K562 (cell line): ENCODE results near the gene MAN2B1. TPM values are rescaled to one million over a fixed set of nuclear protein-coding genes. Genes with fewer than 3 reads are reported as not detected.

Source experiments
- C11orf30 ChIP-seq: fragments of 450-650 bp; IDR thresholded peaks from 2 replicates; pipeline ENCODE4 v1.6.1; 2016; ENCODE audit warnings: low read depth, mild to moderate bottlenecking
- CAMTA2 ChIP-seq: fragments of 250-450 bp; sonication (Bioruptor Pico); conservative IDR thresholded peaks from 2 replicates; pipeline ENCODE4 v1.5.1; 2022
- GABPA ChIP-seq: fragments of 200-800 bp; sonication (Bioruptor generic); conservative IDR thresholded peaks from 2 replicates; pipeline ENCODE4 v1.6.1; 2016; ENCODE audit warnings: low read depth, missing genetic modification characterization, missing compliant biosample characterization
- HDAC2 ChIP-seq: fragments of 450-650 bp; IDR thresholded peaks from 2 replicates; pipeline ENCODE4 v1.6.1; 2016; ENCODE audit warnings: mild to moderate bottlenecking
- ILF3 ChIP-seq: fragments of 450-650 bp; IDR thresholded peaks from 2 replicates; pipeline ENCODE4 v1.6.1; 2018; ENCODE audit warnings: antibody characterized with exemption, mild to moderate bottlenecking, moderate library complexity, borderline replicate concordance
- KLF10 ChIP-seq: fragments of 250-450 bp; sonication (Bioruptor Pico); IDR thresholded peaks from 2 replicates; pipeline ENCODE4 v1.6.1; 2021; ENCODE audit warnings: matching md5 sums
- LCOR ChIP-seq: sonication (generic); formaldehyde crosslinking; IDR thresholded peaks from 2 replicates; pipeline ENCODE4 v1.8.0; 2022; ENCODE audit warnings: mild to moderate bottlenecking, missing genetic modification reagents
- NBN ChIP-seq: fragments of 450-650 bp; IDR thresholded peaks from 2 replicates; pipeline ENCODE4 v1.6.1; 2016; ENCODE audit warnings: low read depth, mild to moderate bottlenecking
- NR2C1 ChIP-seq, 2 experiments: fragments of 450-650 bp; IDR thresholded peaks; 2 replicates each; pipeline ENCODE4 v1.6.1; 2017; ENCODE audit warnings: mild to moderate bottlenecking in 2 of 2, antibody characterized with exemption in 1 of 2, inconsistent platforms in 1 of 2, missing compliant biosample characterization in 1 of 2, missing genetic modification characterization in 1 of 2
- PML ChIP-seq: IDR thresholded peaks from 2 replicates; pipeline ENCODE4 v1.6.1; 2012; ENCODE audit warnings: low read length, inconsistent platforms
- PTRF ChIP-seq: fragments of 450-650 bp; IDR thresholded peaks from 2 replicates; pipeline ENCODE4 v1.6.1; 2016; ENCODE audit warnings: mild to moderate bottlenecking, missing genetic modification characterization, missing compliant biosample characterization
- RBBP5 ChIP-seq: fragments of 200-600 bp; sonication (generic); IDR thresholded peaks from 2 replicates; pipeline ENCODE4 v1.6.1; 2012; ENCODE audit warnings: borderline replicate concordance, mild to moderate bottlenecking, low read length, control low read depth, inconsistent platforms; ENCODE audit not compliant: insufficient read depth, poor library complexity, severe bottlenecking
- SAFB ChIP-seq: fragments of 200-400 bp; formaldehyde crosslinking; IDR thresholded peaks from 2 replicates; pipeline ENCODE4 v1.6.1; 2017; ENCODE audit warnings: low read depth, low read length, borderline replicate concordance
- SRF ChIP-seq, 2 experiments: fragments of 250-450, 450-650 bp in 1 of 2; sonication (Bioruptor Pico) in 1 of 2; sonication (generic) in 1 of 2; formaldehyde crosslinking; IDR thresholded peaks; 2 replicates each; pipeline versions ENCODE4 v1.5.0 to v1.5.1; 2020 to 2022; ENCODE audit warnings: mild to moderate bottlenecking in 1 of 2, missing genetic modification reagents in 1 of 2
- ZNF507 ChIP-seq: conservative IDR thresholded peaks from 2 replicates; pipeline ENCODE4 v1.6.1; 2017; ENCODE audit warnings: missing genetic modification characterization, missing compliant biosample characterization
- ZNF583 ChIP-seq: fragments of 250-450 bp; sonication (Bioruptor Pico); IDR thresholded peaks from 2 replicates; pipeline ENCODE4 v1.4.0; 2020
- ZNF75A ChIP-seq: fragments of 450-650 bp; formaldehyde crosslinking; IDR thresholded peaks from 2 replicates; pipeline ENCODE4 v1.4.0; 2020; ENCODE audit warnings: mild to moderate bottlenecking
- ZZZ3 ChIP-seq: fragments of 450-650 bp; IDR thresholded peaks from 2 replicates; pipeline ENCODE4 v1.6.1; 2016; ENCODE audit warnings: antibody characterized with exemption, mild to moderate bottlenecking, moderate library complexity
- polyA plus RNA-seq, 8 experiments: library from polyadenylated mRNA; depleted of rRNA in 4 of 8; stranded (reverse) in 5 of 8; unstranded in 3 of 8; fragments of >200 nt; fragmentation: Nextera tagmentation in 2 of 8; fragmentation: Illumina TruSeq in 1 of 8; extraction: Ambion mirVana in 2 of 8; extraction: Trizol in 1 of 8; gene quantifications; 2 replicates each; pipeline versions ENCODE4 v1.2.1 to v1.2.3, GENCODE V29; 2011 to 2014; ENCODE audit warnings: inconsistent platforms in 1 of 8, missing spikeins in 1 of 8
- total RNA-seq, 7 experiments: library from RNA; depleted of rRNA in 6 of 7; stranded (reverse); fragments of >200 nt in 6 of 7; fragmentation: Illumina TruSeq in 2 of 7; extraction: Trizol in 2 of 7; gene quantifications; 2 replicates each; pipeline versions ENCODE4 v1.2.1 to v1.2.3, GENCODE V29; 2011 to 2021; ENCODE audit warnings: low replicate concordance in 1 of 7
- TF ChIP-seq, protein P1 (sequence below): sonication (generic); formaldehyde crosslinking; IDR thresholded peaks from 2 replicates; pipeline ENCODE4 v1.8.1; 2023; ENCODE audit warnings: mild to moderate bottlenecking, missing genetic modification reagents
- TF ChIP-seq, protein P2 (sequence below): fragments of 250-450 bp; sonication (Bioruptor Pico); IDR thresholded peaks from 2 replicates; pipeline ENCODE4 v1.4.0; 2020; ENCODE audit warnings: borderline replicate concordance
- TF ChIP-seq, protein P3 (sequence below): sonication (generic); formaldehyde crosslinking; IDR thresholded peaks from 2 replicates; pipeline ENCODE4 v1.8.1; 2023; ENCODE audit warnings: mild to moderate bottlenecking, missing genetic modification reagents, moderate library complexity
- TF ChIP-seq, protein P4 (sequence below): fragments of 450-650 bp; formaldehyde crosslinking; IDR thresholded peaks from 2 replicates; pipeline ENCODE4 v1.4.0; 2020; ENCODE audit warnings: mild to moderate bottlenecking, moderate library complexity

MAN2B1 gene
- total and polyA plus RNA-seq, 9 of the 15 experiments (the other 6 are each of a cell fraction or from before 2014, with no cell fraction given): 0.59 to 33.8 (median 11.4) TPM

DNA sequence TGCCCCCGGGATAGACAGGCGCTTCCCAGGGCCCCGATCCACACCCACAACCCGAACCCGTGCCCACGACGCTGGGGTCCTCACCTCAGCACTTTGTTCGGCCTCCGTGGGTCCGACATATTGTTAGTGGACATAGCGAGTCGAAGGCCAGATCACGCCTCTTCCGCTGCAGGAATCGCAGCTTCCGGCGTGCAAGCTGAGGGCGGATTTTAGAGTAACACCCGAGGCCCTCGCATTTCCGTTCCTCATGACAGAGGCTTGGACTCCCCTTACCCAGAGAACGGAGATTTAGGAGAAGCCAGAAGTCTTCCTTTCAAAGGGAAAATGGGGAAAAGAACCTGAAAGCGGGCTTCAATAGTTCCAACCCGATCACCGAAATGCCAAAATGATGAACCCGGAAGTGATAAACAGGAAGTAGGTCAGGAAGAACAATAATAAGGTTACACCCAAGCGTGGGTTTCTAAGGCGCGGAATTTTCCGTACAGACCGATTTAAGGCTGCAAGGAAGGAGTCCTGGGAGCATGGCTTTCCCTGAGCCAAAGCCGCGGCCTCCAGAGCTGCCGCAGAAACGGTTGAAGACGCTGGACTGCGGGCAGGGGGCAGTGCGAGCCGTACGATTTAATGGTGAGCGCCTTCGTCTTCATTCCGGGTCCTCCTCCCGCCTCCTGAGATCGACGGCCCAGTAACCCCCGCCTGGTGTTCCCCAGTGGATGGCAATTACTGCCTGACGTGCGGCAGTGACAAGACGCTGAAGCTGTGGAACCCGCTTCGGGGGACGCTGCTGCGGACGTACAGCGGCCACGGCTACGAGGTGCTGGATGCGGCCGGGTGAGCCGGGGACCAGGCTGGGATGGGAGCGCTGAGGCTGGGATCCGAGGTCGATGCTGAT lies 3.0 kb upstream of the MAN2B1 start (continued):
- TF ChIP-seq ZNF507 (tag): no peak
- peak; percentile 11; the same call in 1 of the 2 replicates for TF ChIP-seq PML
- no peak for TF ChIP-seq PTRF
- TF ChIP-seq LCOR (CRISPR knock-in tag): peak; percentile 62; the same call in 1 of the 2 replicates
- TF ChIP-seq, protein P1, sequence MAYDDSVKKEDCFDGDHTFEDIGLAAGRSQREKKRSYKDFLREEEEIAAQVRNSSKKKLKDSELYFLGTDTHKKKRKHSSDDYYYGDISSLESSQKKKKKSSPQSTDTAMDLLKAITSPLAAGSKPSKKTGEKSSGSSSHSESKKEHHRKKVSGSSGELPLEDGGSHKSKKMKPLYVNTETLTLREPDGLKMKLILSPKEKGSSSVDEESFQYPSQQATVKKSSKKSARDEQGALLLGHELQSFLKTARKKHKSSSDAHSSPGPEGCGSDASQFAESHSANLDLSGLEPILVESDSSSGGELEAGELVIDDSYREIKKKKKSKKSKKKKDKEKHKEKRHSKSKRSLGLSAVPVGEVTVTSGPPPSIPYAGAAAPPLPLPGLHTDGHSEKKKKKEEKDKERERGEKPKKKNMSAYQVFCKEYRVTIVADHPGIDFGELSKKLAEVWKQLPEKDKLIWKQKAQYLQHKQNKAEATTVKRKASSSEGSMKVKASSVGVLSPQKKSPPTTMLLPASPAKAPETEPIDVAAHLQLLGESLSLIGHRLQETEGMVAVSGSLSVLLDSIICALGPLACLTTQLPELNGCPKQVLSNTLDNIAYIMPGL (CRISPR knock-in tag): no peak
- no peak for TF ChIP-seq SAFB
- TF ChIP-seq GABPA: peak; percentile 100
- TF ChIP-seq ZNF75A (CRISPR knock-in tag): 0 out of 2 replicates have a peak, but pooled peaks have one; percentile 28
- TF ChIP-seq RBBP5: peak; percentile 81
- TF ChIP-seq ILF3: 0 out of 2 replicates have a peak, but pooled peaks have one; percentile 16
- peak; percentile 54; the same call in 1 of the 2 replicates for TF ChIP-seq NBN
- no peak for TF ChIP-seq KLF10 (CRISPR knock-in tag)
- TF ChIP-seq C11orf30: peak; percentile 99
- TF ChIP-seq, protein P2, sequence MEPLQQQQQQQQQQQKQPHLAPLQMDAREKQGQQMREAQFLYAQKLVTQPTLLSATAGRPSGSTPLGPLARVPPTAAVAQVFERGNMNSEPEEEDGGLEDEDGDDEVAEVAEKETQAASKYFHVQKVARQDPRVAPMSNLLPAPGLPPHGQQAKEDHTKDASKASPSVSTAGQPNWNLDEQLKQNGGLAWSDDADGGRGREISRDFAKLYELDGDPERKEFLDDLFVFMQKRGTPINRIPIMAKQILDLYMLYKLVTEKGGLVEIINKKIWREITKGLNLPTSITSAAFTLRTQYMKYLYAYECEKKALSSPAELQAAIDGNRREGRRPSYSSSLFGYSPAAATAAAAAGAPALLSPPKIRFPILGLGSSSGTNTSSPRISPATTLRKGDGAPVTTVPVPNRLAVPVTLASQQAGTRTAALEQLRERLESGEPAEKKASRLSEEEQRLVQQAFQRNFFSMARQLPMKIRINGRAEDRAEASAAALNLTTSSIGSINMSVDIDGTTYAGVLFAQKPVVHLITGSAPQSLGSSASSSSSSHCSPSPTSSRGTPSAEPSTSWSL (CRISPR knock-in tag): no peak
- TF ChIP-seq, protein P3, sequence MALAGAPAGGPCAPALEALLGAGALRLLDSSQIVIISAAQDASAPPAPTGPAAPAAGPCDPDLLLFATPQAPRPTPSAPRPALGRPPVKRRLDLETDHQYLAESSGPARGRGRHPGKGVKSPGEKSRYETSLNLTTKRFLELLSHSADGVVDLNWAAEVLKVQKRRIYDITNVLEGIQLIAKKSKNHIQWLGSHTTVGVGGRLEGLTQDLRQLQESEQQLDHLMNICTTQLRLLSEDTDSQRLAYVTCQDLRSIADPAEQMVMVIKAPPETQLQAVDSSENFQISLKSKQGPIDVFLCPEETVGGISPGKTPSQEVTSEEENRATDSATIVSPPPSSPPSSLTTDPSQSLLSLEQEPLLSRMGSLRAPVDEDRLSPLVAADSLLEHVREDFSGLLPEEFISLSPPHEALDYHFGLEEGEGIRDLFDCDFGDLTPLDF: peak; percentile 20; the same call in 1 of the 2 replicates
- TF ChIP-seq ZNF583 (CRISPR knock-in tag): no peak
- TF ChIP-seq, protein P4, sequence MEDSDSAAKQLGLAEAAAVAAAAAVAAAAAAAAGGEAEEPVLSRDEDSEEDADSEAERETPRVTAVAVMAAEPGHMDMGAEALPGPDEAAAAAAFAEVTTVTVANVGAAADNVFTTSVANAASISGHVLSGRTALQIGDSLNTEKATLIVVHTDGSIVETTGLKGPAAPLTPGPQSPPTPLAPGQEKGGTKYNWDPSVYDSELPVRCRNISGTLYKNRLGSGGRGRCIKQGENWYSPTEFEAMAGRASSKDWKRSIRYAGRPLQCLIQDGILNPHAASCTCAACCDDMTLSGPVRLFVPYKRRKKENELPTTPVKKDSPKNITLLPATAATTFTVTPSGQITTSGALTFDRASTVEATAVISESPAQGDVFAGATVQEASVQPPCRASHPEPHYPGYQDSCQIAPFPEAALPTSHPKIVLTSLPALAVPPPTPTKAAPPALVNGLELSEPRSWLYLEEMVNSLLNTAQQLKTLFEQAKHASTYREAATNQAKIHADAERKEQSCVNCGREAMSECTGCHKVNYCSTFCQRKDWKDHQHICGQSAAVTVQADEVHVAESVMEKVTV (CRISPR knock-in tag): no peak
- peak; percentile 94 for TF ChIP-seq HDAC2
- TF ChIP-seq NR2C1 (IDR thresholded peaks at IDR 0.05): peak; percentile 99
- TF ChIP-seq NR2C1 (tag; IDR thresholded peaks at IDR 0.05): peak; percentile 99
- no peak for TF ChIP-seq SRF (CRISPR knock-in tag; IDR thresholded peaks at IDR 0.05)
- TF ChIP-seq ZZZ3: 0 out of 2 replicates have a peak, but pooled peaks have one; percentile 63
- no peak for TF ChIP-seq CAMTA2 (CRISPR knock-in tag)
